Panc1 (cell line): ENCODE data around the gene ATPAF2. TPM values are rescaled to one million over a fixed set of nuclear protein-coding genes. Genes with fewer than 3 reads are reported as not detected.

Experiments used
- ATAC-seq: fragments of 200-7000 bp; cut with Tn5 transposase; 2 replicates; pipeline ENCODE4 v1.9.1; 2020; ENCODE audit warnings: mild to moderate bottlenecking, moderate library complexity
- BruUV-seq: library from RNA; stranded (reverse); fragments of 400-500 nt; replicated peaks from 2 replicates; lab custom pipeline; 2021; lab: Mats Ljungman, UMichigan
- CTCF ChIA-PET: fragments of 300-600 bp; sonication (Branson Sonifier 250); formaldehyde crosslinking; loops from one replicate; lab custom pipeline; 2022; ENCODE audit warnings: antibody characterized with exemption; lab: Charles Lee
- POLR2A ChIA-PET: fragments of 300-600 bp; sonication (Branson Sonifier 250); formaldehyde crosslinking; loops from one replicate; lab custom pipeline; 2022; ENCODE audit warnings: antibody characterized with exemption; lab: Charles Lee
- DNase-seq: peaks from one replicate; pipeline ENCODE4 v3.0.0-alpha.2; 2010; ENCODE audit warnings: low read depth, low spot score
- H3K27ac ChIP-seq: 2 replicates; pipeline ENCODE4 v1.5.1; 2011; ENCODE audit warnings: mild to moderate bottlenecking, low read length, inconsistent platforms
- H3K27me3 ChIP-seq: fragments of 200-500 bp; sonication (Bioruptor generic); 2 replicates; pipeline ENCODE4 v1.6.0; 2014; ENCODE audit warnings: low read length, inconsistent platforms; ENCODE audit not compliant: control insufficient read depth, insufficient read depth
- H3K36me3 ChIP-seq: fragments of 200-500 bp; sonication (Bioruptor generic); 2 replicates; pipeline ENCODE4 v1.5.1; 2014; ENCODE audit warnings: inconsistent platforms, mild to moderate bottlenecking, low read length, moderate library complexity; ENCODE audit not compliant: control insufficient read depth, insufficient read depth
- H3K4me1 ChIP-seq: 2 replicates; pipeline ENCODE4 v1.5.1; 2011; ENCODE audit warnings: inconsistent platforms, mild to moderate bottlenecking, low read length, moderate library complexity; ENCODE audit not compliant: control insufficient read depth, insufficient read depth
- H3K4me3 ChIP-seq, 2 experiments: 2 replicates each; pipeline ENCODE4 v1.5.1; 2011 to 2012; ENCODE audit warnings: low read depth in 2 of 2, low read length in 2 of 2, mild to moderate bottlenecking in 2 of 2, inconsistent platforms in 1 of 2, moderate library complexity in 1 of 2
- H3K9me3 ChIP-seq: fragments of 200-500 bp; sonication (Bioruptor generic); 2 replicates; pipeline ENCODE4 v1.5.1; 2014; ENCODE audit warnings: low read depth, mild to moderate bottlenecking, inconsistent platforms, low read length, moderate library complexity; ENCODE audit not compliant: control insufficient read depth, insufficient read depth
- CTCF ChIP-seq: fragments of 450-650 bp; IDR thresholded peaks from 2 replicates; pipeline ENCODE4 v1.5.1; 2017; ENCODE audit warnings: mild to moderate bottlenecking
- POLR2AphosphoS5 ChIP-seq: IDR thresholded peaks from 2 replicates; pipeline ENCODE4 v1.6.1; 2012; ENCODE audit warnings: mild to moderate bottlenecking, low read depth, low read length, moderate library complexity
- SIN3A ChIP-seq: IDR thresholded peaks from 2 replicates; pipeline ENCODE4 v1.6.1; 2012; ENCODE audit warnings: low read depth, mild to moderate bottlenecking, low read length, moderate library complexity, borderline replicate concordance; ENCODE audit not compliant: insufficient read depth
- TCF7L2 ChIP-seq: IDR thresholded peaks from 2 replicates; pipeline ENCODE4 v1.6.1; 2011; ENCODE audit warnings: mild to moderate bottlenecking, low read depth, low read length, inconsistent platforms
- in situ Hi-C: cut with HindIII; loops from 2 replicates; pipeline ENCODE4 v1.10.0; 2016; ENCODE audit warnings: low sequenced_read_pairs, low pct_unique_long_range_greater_than_20kb
- intact Hi-C: fragments of 100-400 bp; cut with micrococcal nuclease; formaldehyde crosslinking; loops from one replicate; pipeline ENCODE4 v1.10.0; 2022; ENCODE audit not compliant: unreplicated experiment
- total RNA-seq: library from RNA; stranded (reverse); gene quantifications from one replicate; pipeline ENCODE4 v1.2.1, GENCODE V29; 2021; ENCODE audit not compliant: unreplicated experiment
- TF ChIP-seq, protein P1 (sequence below), 2 experiments: IDR thresholded peaks; 2 replicates each; pipeline ENCODE4 v1.6.1; 2011 to 2012; ENCODE audit warnings: low read depth in 2 of 2, control low read depth in 1 of 2, low read length in 1 of 2, mild to moderate bottlenecking in 1 of 2, moderate library complexity in 1 of 2; ENCODE audit not compliant: insufficient read depth in 1 of 2

The ATPAF2 gene
- total RNA-seq, 1 experiment from 2014 or later = 22.3 TPM

DNA sequence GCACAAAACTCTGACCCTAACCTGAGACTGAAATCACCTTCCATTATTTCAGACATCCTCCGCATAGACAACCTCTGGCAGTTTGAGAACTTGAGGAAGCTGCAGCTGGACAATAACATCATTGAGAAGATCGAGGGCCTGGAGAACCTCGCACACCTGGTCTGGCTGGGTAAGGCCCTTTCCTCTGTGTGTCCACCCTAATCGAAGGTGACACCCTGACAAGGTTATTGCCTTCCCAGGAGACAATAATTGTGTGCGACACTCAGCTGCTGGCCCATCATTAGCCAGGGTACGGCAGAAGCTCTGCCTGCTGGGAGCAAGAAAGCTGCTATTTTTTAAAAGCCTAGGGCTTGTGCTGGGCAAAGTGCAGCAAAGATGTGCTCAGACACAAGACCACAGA lies 55.2 kb downstream of the ATPAF2 start:
- BruUV-seq = no TSS peak
- in situ Hi-C loops = no loop called here
- CTCF ChIA-PET = interaction anchor here (0.7 kb wide), 1 partner anchor 12 kb away, joined by 3 read pairs; the partner anchor contains the start of genes DRC3 and TOM1L2

DNA sequence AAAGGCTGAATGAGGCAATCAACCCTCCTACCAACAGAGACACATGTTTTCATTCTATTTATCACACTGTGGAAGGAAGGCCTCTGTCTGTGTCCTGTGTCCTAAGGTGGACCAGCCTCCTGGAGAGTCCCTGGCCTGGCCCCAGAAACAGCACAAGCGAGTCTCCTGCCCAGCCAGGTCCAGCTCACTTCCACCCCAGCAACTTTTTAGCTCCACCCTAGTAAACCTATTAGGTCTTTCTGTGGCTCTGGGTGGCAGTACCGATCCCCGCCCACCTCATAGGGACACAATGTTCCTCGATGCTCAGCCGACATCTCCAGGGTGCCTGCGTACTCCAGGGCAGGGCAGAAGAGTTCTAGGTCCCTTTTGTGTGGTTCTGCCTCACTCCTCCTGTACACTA lies 55.6 kb downstream of the ATPAF2 start:
- ChIA-PET CTCF (interaction anchor here (0.7 kb wide), 1 partner anchor 11 kb away, joined by 3 read pairs; the partner anchor contains the start of genes DRC3 and TOM1L2), POLR2A (no interaction called here)
- Histone ChIP-seq H3K4me1 (peaks cover 5% of the 10 kb centered on the region), H3K9me3 (no peaks in the 10 kb centered on the region), H3K27me3 (no peaks in the 10 kb centered on the region), H3K36me3 (no peaks in the 10 kb centered on the region), H3K27ac (no peak overlapping the region), H3K4me3 (no peak overlapping the region)
- intact Hi-C loops (no loop called here), in situ Hi-C loops (no loop called here)
- no peak for TF ChIP-seq TCF7L2
- TF ChIP-seq SIN3A = no peak
- ATAC-seq = no peak; the same call in 1 of the 2 replicates
- DNase-seq = no peak
- no TSS peak for BruUV-seq

More for the DNA sequence above, 55.2 kb downstream of the ATPAF2 start:
- Histone ChIP-seq H3K9me3 (no peaks in the 10 kb centered on the region), H3K36me3 (no peaks in the 10 kb centered on the region), H3K27me3 (no peaks in the 10 kb centered on the region), H3K4me1 (peaks cover 5% of the 10 kb centered on the region), H3K4me3 (no peak overlapping the region), H3K27ac (no peak overlapping the region)
- DNase-seq (no peak), ATAC-seq (no peak)
- POLR2A ChIA-PET = no interaction called here
- TF ChIP-seq, protein P1, sequence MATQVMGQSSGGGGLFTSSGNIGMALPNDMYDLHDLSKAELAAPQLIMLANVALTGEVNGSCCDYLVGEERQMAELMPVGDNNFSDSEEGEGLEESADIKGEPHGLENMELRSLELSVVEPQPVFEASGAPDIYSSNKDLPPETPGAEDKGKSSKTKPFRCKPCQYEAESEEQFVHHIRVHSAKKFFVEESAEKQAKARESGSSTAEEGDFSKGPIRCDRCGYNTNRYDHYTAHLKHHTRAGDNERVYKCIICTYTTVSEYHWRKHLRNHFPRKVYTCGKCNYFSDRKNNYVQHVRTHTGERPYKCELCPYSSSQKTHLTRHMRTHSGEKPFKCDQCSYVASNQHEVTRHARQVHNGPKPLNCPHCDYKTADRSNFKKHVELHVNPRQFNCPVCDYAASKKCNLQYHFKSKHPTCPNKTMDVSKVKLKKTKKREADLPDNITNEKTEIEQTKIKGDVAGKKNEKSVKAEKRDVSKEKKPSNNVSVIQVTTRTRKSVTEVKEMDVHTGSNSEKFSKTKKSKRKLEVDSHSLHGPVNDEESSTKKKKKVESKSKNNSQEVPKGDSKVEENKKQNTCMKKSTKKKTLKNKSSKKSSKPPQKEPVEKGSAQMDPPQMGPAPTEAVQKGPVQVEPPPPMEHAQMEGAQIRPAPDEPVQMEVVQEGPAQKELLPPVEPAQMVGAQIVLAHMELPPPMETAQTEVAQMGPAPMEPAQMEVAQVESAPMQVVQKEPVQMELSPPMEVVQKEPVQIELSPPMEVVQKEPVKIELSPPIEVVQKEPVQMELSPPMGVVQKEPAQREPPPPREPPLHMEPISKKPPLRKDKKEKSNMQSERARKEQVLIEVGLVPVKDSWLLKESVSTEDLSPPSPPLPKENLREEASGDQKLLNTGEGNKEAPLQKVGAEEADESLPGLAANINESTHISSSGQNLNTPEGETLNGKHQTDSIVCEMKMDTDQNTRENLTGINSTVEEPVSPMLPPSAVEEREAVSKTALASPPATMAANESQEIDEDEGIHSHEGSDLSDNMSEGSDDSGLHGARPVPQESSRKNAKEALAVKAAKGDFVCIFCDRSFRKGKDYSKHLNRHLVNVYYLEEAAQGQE (IDR thresholded peaks at IDR 0.05; ENCODE audit: insufficient read depth in 1 of 2, low read depth in 2 of 2, low read length in 1 of 2) = no peak
- no peak for TF ChIP-seq SIN3A
- no peak for TF ChIP-seq POLR2AphosphoS5
- no peak for TF ChIP-seq CTCF
- TF ChIP-seq TCF7L2 = no peak
- intact Hi-C loops = no loop called here

DNA sequence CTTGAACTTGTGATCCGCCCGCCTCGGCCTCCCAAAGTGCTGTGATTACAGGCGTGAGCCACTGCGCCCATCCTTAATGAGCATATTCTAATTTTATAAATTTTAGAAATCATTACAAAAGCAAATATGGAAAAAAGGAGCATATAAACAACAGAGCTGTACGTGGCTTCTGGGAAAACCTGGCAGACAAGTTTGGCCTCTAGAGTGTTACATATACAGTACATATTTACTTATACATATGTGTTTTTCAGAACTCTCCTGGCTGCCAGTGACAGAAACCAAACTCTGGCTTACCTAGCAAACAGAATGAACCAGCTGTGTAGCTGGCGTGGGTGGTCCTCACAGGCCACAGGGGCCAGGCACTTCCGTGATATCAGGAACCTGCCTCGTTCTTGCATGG lies 56.2 kb downstream of the ATPAF2 start:
- POLR2A ChIA-PET = interaction anchor here (0.7 kb wide), 1 partner anchor 31 kb away, joined by 11 read pairs; no protein-coding TSS in a partner anchor
- intact Hi-C loops = no loop called here
- no peaks in the 10 kb centered on the region for H3K9me3 ChIP-seq
- TF ChIP-seq, protein P1 (IDR thresholded peaks at IDR 0.05; ENCODE audit: insufficient read depth in 1 of 2, low read depth in 2 of 2, low read length in 1 of 2) = no peak
- TF ChIP-seq SIN3A (no peak), TCF7L2 (no peak), CTCF (no peak)
- no peaks in the 10 kb centered on the region for H3K36me3 ChIP-seq
- in situ Hi-C loops = no loop called here
- peaks cover 5% of the 10 kb centered on the region for H3K4me1 ChIP-seq
- no peak overlapping the region for H3K4me3 ChIP-seq
- no TSS peak for BruUV-seq
- no peak for ATAC-seq
- no peaks in the 10 kb centered on the region for H3K27me3 ChIP-seq
- no peak for DNase-seq
- H3K27ac ChIP-seq = no peak overlapping the region
- CTCF ChIA-PET = no interaction called here
